ENCODE data around the gene B4GALT3.

GRCh38 chr1:161122967-161123366, 54.3 kb downstream of the B4GALT3 start:
- TF ChIP-seq CTCF (IDR thresholded peaks at IDR 0.05; ENCODE audit: control extremely low read depth in 1 of 3, insufficient read depth in 1 of 3, low read depth in 1 of 3, low read length in 3 of 3): no peak
- TF ChIP-seq POLR2A (IDR thresholded peaks at IDR 0.05; ENCODE audit: control extremely low read depth in 1 of 2, low read depth in 2 of 2, low read length in 2 of 2): no peak

Data from H1 (cell line).